ENCODE results near the gene ZNF813. TPM values are rescaled to one million over a fixed set of nuclear protein-coding genes. Genes with fewer than 3 reads are reported as not detected.
"Not testable (repeated sequence)": the region's sequence is repeated elsewhere in the genome, so short reads cannot be mapped to it uniquely, and the experiment has no call there.

ZNF813 gene
- total RNA-seq, 1 donor from 2014 or later = 7.6 TPM

- Mint-ChIP-seq H3K36me3 (peaks cover 15% of the 10 kb centered on the region), H3K27ac (peak within 1 kb of the TSS; percentile 99), H3K4me1 (ENCODE audit: unreplicated experiment) (peaks cover 13% of the 10 kb centered on the region), H3K27me3 (no peaks in the 10 kb centered on the region), H3K4me3 (peak within 1 kb of the TSS; percentile 98), H3K9me3 (no peaks in the 10 kb centered on the region)
- peak; percentile 68 for TF ChIP-seq CTCF (conservative IDR thresholded peaks at IDR 0.05)
- peak; percentile 97 for DNase-seq (ENCODE audit: extremely low spot score, unreplicated experiment)
Observed at GRCh38 chr19:53431399-53432087, 36.0 kb upstream of the ZNF813 start, which contains the start of gene ZNF761. ZNF761 (plus strand) TSS chr19:53431984; CDS start chr19:53447269, 15,285 bp downstream.

- H3K27me3 Mint-ChIP-seq = no peaks in the 10 kb centered on the region
- H3K9me3 Mint-ChIP-seq = no peaks in the 10 kb centered on the region
- H3K27ac Mint-ChIP-seq = peak overlapping the region; percentile 99
- no peak for TF ChIP-seq CTCF (conservative IDR thresholded peaks at IDR 0.05)
- no peak for DNase-seq (ENCODE audit: extremely low spot score, unreplicated experiment)
- peaks cover 13% of the 10 kb centered on the region for H3K4me1 Mint-ChIP-seq (ENCODE audit: unreplicated experiment)
- peak overlapping the region; percentile 98 for H3K4me3 Mint-ChIP-seq
- peaks cover 15% of the 10 kb centered on the region for H3K36me3 Mint-ChIP-seq
Observed at GRCh38 chr19:53432088-53432661, 35.4 kb upstream of the ZNF813 start.

GRCh38 chr19:53443809-53444208 lies 23.7 kb upstream of the ZNF813 start:
- not testable (repeated sequence) for H3K4me1 Mint-ChIP-seq (ENCODE audit: unreplicated experiment); H3K4me3 Mint-ChIP-seq; H3K27ac Mint-ChIP-seq; H3K27me3 Mint-ChIP-seq; DNase-seq (ENCODE audit: extremely low spot score, unreplicated experiment)
- peaks cover 10% of the 10 kb centered on the region for H3K9me3 Mint-ChIP-seq
- peaks cover 52% of the 10 kb centered on the region for H3K36me3 Mint-ChIP-seq

GRCh38 chr19:53447196-53447595 lies 20.3 kb upstream of the ZNF813 start:
- not testable (repeated sequence) for H3K27ac Mint-ChIP-seq; H3K9me3 Mint-ChIP-seq; DNase-seq (ENCODE audit: extremely low spot score, unreplicated experiment); H3K4me3 Mint-ChIP-seq; H3K4me1 Mint-ChIP-seq (ENCODE audit: unreplicated experiment); H3K27me3 Mint-ChIP-seq
- peaks cover 55% of the 10 kb centered on the region for H3K36me3 Mint-ChIP-seq

GRCh38 chr19:53455828-53456227 lies 11.7 kb upstream of the ZNF813 start:
- peaks cover 4% of the 10 kb centered on the region for H3K4me1 Mint-ChIP-seq (ENCODE audit: unreplicated experiment)
- no peaks in the 10 kb centered on the region for H3K27me3 Mint-ChIP-seq
- H3K36me3 Mint-ChIP-seq = peaks cover 61% of the 10 kb centered on the region
- no peak for TF ChIP-seq CTCF (conservative IDR thresholded peaks at IDR 0.05)
- DNase-seq (ENCODE audit: extremely low spot score, unreplicated experiment) = no peak
- no peak overlapping the region for H3K27ac Mint-ChIP-seq
- peaks cover 28% of the 10 kb centered on the region for H3K9me3 Mint-ChIP-seq
- H3K4me3 Mint-ChIP-seq = no peak overlapping the region

- not testable (repeated sequence) for H3K27me3 Mint-ChIP-seq; DNase-seq (ENCODE audit: extremely low spot score, unreplicated experiment); H3K4me1 Mint-ChIP-seq (ENCODE audit: unreplicated experiment)
- Mint-ChIP-seq H3K27ac (peak overlapping the region; percentile 17), H3K4me3 (peak overlapping the region; percentile 27), H3K36me3 (peaks cover 33% of the 10 kb centered on the region), H3K9me3 (peaks cover 29% of the 10 kb centered on the region)
Observed at GRCh38 chr19:53460131-53460721, 7.3 kb upstream of the ZNF813 start.

- peaks cover 13% of the 10 kb centered on the region for H3K9me3 Mint-ChIP-seq
- no peaks in the 10 kb centered on the region for H3K27me3 Mint-ChIP-seq
- H3K4me3 Mint-ChIP-seq = no peak overlapping the region
Observed at GRCh38 chr19:53461866-53462265, 5.7 kb upstream of the ZNF813 start.

More at GRCh38 chr19:53461866-53462265, 5.7 kb upstream of the ZNF813 start:
- no peak for DNase-seq (ENCODE audit: extremely low spot score, unreplicated experiment)
- peaks cover 4% of the 10 kb centered on the region for H3K4me1 Mint-ChIP-seq (ENCODE audit: unreplicated experiment)
- H3K36me3 Mint-ChIP-seq = peaks cover 17% of the 10 kb centered on the region
- TF ChIP-seq CTCF (conservative IDR thresholded peaks at IDR 0.05) = no peak
- H3K27ac Mint-ChIP-seq = no peak overlapping the region

Measured in type B pancreatic cell (in vitro differentiated cells).